Vagina (tissue), 2 donors: ENCODE measurements around the gene SKOR1.

Experiments
- CTCF ChIP-seq, 3 experiments: fragments of 450-650 bp in 2 of 3; fragments of 200-600 bp in 1 of 3; sonication (generic) in 1 of 3; IDR thresholded peaks; one replicate each; pipeline ENCODE4 v1.5.1; 2017 to 2019; ENCODE audit warnings: antibody characterized with exemption in 3 of 3, mild to moderate bottlenecking in 2 of 3, moderate library complexity in 2 of 3
- POLR2A ChIP-seq, 2 donors: fragments of 450-650 bp; IDR thresholded peaks; one replicate each; pipeline ENCODE4 v1.6.1; 2017; ENCODE audit warnings: antibody characterized with exemption in 2 of 2, mild to moderate bottlenecking in 2 of 2, moderate library complexity in 2 of 2
- POLR2AphosphoS5 ChIP-seq, 2 donors: sonication (generic); formaldehyde crosslinking; IDR thresholded peaks; one replicate each; pipeline ENCODE4 v1.9.0; 2017; ENCODE audit warnings: antibody characterized with exemption in 2 of 2, mild to moderate bottlenecking in 2 of 2, low read depth in 1 of 2; ENCODE audit not compliant: insufficient read depth in 1 of 2

GRCh38 chr15:67784856-67785430 lies 40.4 kb upstream of the SKOR1 start:
- TF ChIP-seq CTCF (IDR thresholded peaks at IDR 0.05) (no peak), POLR2A (IDR thresholded peaks at IDR 0.05) (no peak), POLR2AphosphoS5 (IDR thresholded peaks at IDR 0.05; ENCODE audit: insufficient read depth in 1 of 2, low read depth in 1 of 2) (no peak)
